Osteocyte (in vitro differentiated cells): ENCODE data around the gene CXCL17. TPM values are rescaled to one million over a fixed set of nuclear protein-coding genes. Genes with fewer than 3 reads are reported as not detected.

Source experiments
- DNase-seq: peaks from one replicate; pipeline ENCODE4 v3.0.0; 2021; ENCODE audit warnings: mixed read lengths; ENCODE audit not compliant: unreplicated experiment; ENCODE audit errors: extremely low spot score
- H3K27ac Mint-ChIP-seq: one replicate; pipeline ENCODE4 v1.8.0; 2021; ENCODE audit warnings: mild to moderate bottlenecking, mixed read lengths; ENCODE audit not compliant: unreplicated experiment
- H3K27me3 Mint-ChIP-seq: one replicate; pipeline ENCODE4 v1.8.0; 2021; ENCODE audit warnings: mixed read lengths; ENCODE audit not compliant: unreplicated experiment
- H3K36me3 Mint-ChIP-seq: one replicate; pipeline ENCODE4 v1.8.0; 2021; ENCODE audit warnings: mixed read lengths; ENCODE audit not compliant: unreplicated experiment
- H3K4me1 Mint-ChIP-seq: one replicate; pipeline ENCODE4 v1.8.0; 2021; ENCODE audit warnings: mixed read lengths; ENCODE audit not compliant: unreplicated experiment
- H3K4me3 Mint-ChIP-seq: one replicate; pipeline ENCODE4 v1.8.0; 2021; ENCODE audit warnings: mild to moderate bottlenecking, moderate library complexity, mixed read lengths; ENCODE audit not compliant: unreplicated experiment
- H3K9me3 Mint-ChIP-seq: one replicate; pipeline ENCODE4 v1.8.0; 2021; ENCODE audit warnings: mixed read lengths; ENCODE audit not compliant: unreplicated experiment
- CTCF ChIP-seq: fragments of 200-600 bp; sonication (generic); IDR thresholded peaks from 2 replicates; pipeline ENCODE4 v1.5.0; 2021; ENCODE audit warnings: antibody characterized with exemption, mild to moderate bottlenecking, moderate library complexity
- total RNA-seq: library from RNA; stranded (reverse); gene quantifications from 2 replicates; pipeline ENCODE4 v1.2.1, GENCODE V29; 2021

CXCL17 gene
- total RNA-seq, 1 donor from 2014 or later: not detected

DNA sequence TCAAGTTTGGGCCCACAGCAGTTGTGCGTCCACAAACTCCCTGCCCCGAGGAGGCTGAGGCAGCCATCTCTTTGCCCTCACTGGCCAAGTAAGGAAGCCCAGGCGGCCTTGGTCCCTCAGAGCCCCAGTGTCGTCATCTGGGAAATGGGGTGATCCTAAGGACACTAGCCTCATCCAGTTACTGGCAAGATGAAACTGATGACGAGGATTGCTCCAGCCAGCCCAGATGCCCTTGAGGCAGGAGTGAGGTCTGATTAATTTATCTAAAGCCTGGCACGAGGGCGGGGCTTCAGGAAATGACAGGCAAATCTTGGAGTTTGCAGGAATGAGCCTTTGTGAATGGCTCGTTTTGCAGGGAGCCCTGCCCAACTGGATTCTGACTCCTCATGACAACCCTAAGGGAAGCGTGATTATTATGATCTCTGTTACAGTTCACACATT, 21.1 kb downstream of the CXCL17 start:
- H3K36me3 Mint-ChIP-seq: no peaks in the 10 kb centered on the region
- H3K27ac Mint-ChIP-seq: no peak overlapping the region
- no peak for DNase-seq
- TF ChIP-seq CTCF: no peak
- H3K9me3 Mint-ChIP-seq: no peaks in the 10 kb centered on the region
- H3K27me3 Mint-ChIP-seq: no peaks in the 10 kb centered on the region
- no peak overlapping the region for H3K4me3 Mint-ChIP-seq
- peaks cover 25% of the 10 kb centered on the region for H3K4me1 Mint-ChIP-seq

- no peak overlapping the region for H3K4me3 Mint-ChIP-seq
These were observed 21.6 kb downstream of the CXCL17 start for GRCh38 chr19:42421101-42421500.

DNA sequence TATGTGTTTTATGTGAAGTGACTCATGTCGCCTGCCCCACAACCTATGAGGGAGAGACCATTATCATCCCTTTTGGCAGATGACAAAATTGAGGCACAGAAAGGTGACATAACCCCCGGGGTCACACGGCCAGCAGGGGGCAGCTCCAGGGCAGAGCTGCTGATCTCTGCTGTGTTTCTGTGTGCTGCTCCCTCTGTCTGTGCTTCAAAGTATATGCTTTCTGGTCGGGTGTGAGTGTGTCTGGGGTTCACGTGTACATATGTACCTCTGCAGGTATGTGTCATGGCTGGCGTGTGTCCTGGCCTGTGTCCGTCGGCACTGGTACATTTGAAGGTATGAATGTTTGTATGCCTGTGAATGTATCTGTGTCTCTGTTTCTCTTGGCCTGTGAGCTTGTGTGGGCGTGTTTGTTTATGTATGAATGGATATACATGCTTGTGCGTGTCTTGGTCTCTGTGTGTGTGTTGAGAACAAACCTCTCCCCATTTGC, 22.6 kb downstream of the CXCL17 start:
- Mint-ChIP-seq H3K27ac (no peak overlapping the region), H3K9me3 (no peaks in the 10 kb centered on the region), H3K4me1 (peaks cover 25% of the 10 kb centered on the region), H3K4me3 (no peak overlapping the region), H3K27me3 (no peaks in the 10 kb centered on the region), H3K36me3 (no peaks in the 10 kb centered on the region)
- peak; percentile 36 for TF ChIP-seq CTCF
- no peak for DNase-seq

More at GRCh38 chr19:42421101-42421500, 21.6 kb downstream of the CXCL17 start:
- DNase-seq: no peak
- Mint-ChIP-seq H3K27me3 (no peaks in the 10 kb centered on the region), H3K27ac (no peak overlapping the region), H3K4me1 (peaks cover 25% of the 10 kb centered on the region), H3K36me3 (no peaks in the 10 kb centered on the region), H3K9me3 (no peaks in the 10 kb centered on the region)
- no peak for TF ChIP-seq CTCF

DNA sequence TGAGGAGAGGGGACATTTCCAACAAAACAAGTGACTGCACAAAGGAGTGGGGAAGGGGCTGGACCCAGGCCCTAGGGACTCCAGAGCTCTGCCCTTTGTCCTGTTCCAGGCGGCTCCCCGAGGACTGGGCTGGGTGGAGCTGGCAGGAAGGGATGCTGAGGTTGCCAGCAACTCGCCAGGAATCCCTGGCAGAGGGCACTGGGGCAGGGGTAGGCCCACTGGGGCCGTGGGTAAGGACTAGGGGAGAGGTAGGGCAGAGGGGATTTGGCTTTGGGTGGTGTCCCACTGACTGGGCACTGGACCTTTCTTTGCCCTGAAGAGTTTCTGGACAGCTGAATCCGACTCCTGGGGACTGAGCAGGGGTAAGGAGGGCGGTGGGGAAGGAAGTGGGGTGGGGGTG, 23.4 kb downstream of the CXCL17 start:
- Mint-ChIP-seq H3K9me3 (no peaks in the 10 kb centered on the region), H3K27me3 (no peaks in the 10 kb centered on the region), H3K4me3 (no peak overlapping the region), H3K27ac (no peak overlapping the region), H3K4me1 (peaks cover 25% of the 10 kb centered on the region), H3K36me3 (no peaks in the 10 kb centered on the region)
- TF ChIP-seq CTCF: no peak
- no peak for DNase-seq

- H3K27ac Mint-ChIP-seq: no peak overlapping the region
- H3K4me3 Mint-ChIP-seq: no peak overlapping the region
- peaks cover 10% of the 10 kb centered on the region for H3K4me1 Mint-ChIP-seq
- TF ChIP-seq CTCF: no peak
- H3K27me3 Mint-ChIP-seq: no peaks in the 10 kb centered on the region
- no peaks in the 10 kb centered on the region for H3K9me3 Mint-ChIP-seq
- DNase-seq: no peak
- no peaks in the 10 kb centered on the region for H3K36me3 Mint-ChIP-seq
These were observed 30.1 kb downstream of the CXCL17 start for GRCh38 chr19:42412661-42413076.
